Ascending aorta (tissue), 2 donors: ENCODE results near the gene PARVA. TPM values are rescaled to one million over a fixed set of nuclear protein-coding genes. Genes with fewer than 3 reads are reported as not detected.

Experiments
- DNase-seq, 2 donors: peaks; one replicate each; pipeline ENCODE4 v3.0.0-alpha.2; 2019; ENCODE audit warnings: low spot score in 2 of 2
- H3K27ac ChIP-seq, 2 donors: fragments of 200-600 bp; sonication (generic); one replicate each; pipeline ENCODE4 v1.5.1; 2016 to 2017; ENCODE audit warnings: mild to moderate bottlenecking in 1 of 2
- H3K27me3 ChIP-seq: fragments of 200-600 bp; sonication (generic); one replicate; pipeline ENCODE4 v1.5.1; 2017
- H3K36me3 ChIP-seq, 2 donors: fragments of 200-600 bp; sonication (generic); one replicate each; pipeline ENCODE4 v1.5.1; 2016
- H3K4me1 ChIP-seq, 2 donors: fragments of 200-600 bp; sonication (generic); one replicate each; pipeline ENCODE4 v1.5.1; 2016 to 2017; ENCODE audit warnings: mild to moderate bottlenecking in 1 of 2
- H3K4me3 ChIP-seq, 2 donors: fragments of 200-600 bp; sonication (generic); one replicate each; pipeline ENCODE4 v1.5.1; 2016 to 2017; ENCODE audit warnings: mild to moderate bottlenecking in 1 of 2
- H3K9me3 ChIP-seq, 2 donors: fragments of 200-600 bp; sonication (generic); one replicate each; pipeline ENCODE4 v1.5.1; 2016
- CTCF ChIP-seq, 3 experiments: fragments of 200-600 bp in 2 of 3; fragments of 450-650 bp in 1 of 3; sonication (generic) in 2 of 3; IDR thresholded peaks; one replicate each; pipeline ENCODE4 v1.5.1; 2016 to 2019; ENCODE audit warnings: antibody characterized with exemption in 3 of 3, mild to moderate bottlenecking in 1 of 3, moderate library complexity in 1 of 3
- intact Hi-C: fragments of 100-400 bp; cut with DNase I; formaldehyde crosslinking; loops from one replicate; pipeline ENCODE4 v1.15.1; 2023
- total RNA-seq: library from RNA; depleted of rRNA; stranded (reverse); fragments of >200 nt; gene quantifications from one replicate; pipeline ENCODE4 v1.1.0, GENCODE V29; 2016

The PARVA gene
- total RNA-seq, 1 donor from 2014 or later: 51.6 TPM

GRCh38 chr11:12413141-12414052, 36.0 kb downstream of the PARVA start:
- Histone ChIP-seq H3K4me1 (peaks cover 12 to 46% of the 10 kb centered on the region in 2 donors), H3K36me3 (no peaks in the 10 kb centered on the region), H3K27ac (peak overlapping the region; percentile 85), H3K4me3 (peak overlapping the region in 1 of 2 donors; percentile 3), H3K27me3 (no peaks in the 10 kb centered on the region), H3K9me3 (no peaks in the 10 kb centered on the region)
- intact Hi-C loops: loop anchor here (5.0 kb wide), 2 partner anchors 259 to 479 kb away; partner anchors contain the start of gene TEAD1
- no peak for DNase-seq
- TF ChIP-seq CTCF (IDR thresholded peaks at IDR 0.05): no peak

DNA sequence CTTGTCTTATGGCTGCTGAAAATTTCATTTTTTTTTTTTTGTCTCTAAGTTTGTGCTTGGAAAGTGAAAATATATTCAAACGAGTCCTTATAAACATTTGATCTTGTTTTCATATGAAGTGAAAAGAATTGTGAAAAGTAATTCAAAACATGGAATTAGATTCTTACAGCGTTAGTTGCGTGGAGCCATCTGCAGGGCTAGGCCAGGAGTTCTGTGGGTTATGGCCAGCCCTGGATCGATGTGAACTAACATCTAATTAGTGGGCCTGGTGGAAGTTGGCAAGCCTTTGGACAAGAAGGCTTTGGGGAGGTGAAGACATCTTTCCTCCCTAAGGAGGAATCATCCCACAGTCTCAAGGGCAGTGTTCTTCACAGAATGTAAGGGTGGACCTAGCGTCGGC, 37.2 kb downstream of the PARVA start:
- Histone ChIP-seq H3K27me3 (no peaks in the 10 kb centered on the region), H3K4me3 (no peak overlapping the region), H3K4me1 (peaks cover 12 to 44% of the 10 kb centered on the region in 2 donors), H3K27ac (no peak overlapping the region), H3K9me3 (no peaks in the 10 kb centered on the region), H3K36me3 (no peaks in the 10 kb centered on the region)
- intact Hi-C loops: loop anchor here (5.0 kb wide), 2 partner anchors 258 to 478 kb away; partner anchors contain the start of gene TEAD1
- TF ChIP-seq CTCF (IDR thresholded peaks at IDR 0.05): no peak
- no peak for DNase-seq

- intact Hi-C loops: no loop called here
- no peaks in the 10 kb centered on the region for H3K9me3 ChIP-seq
- H3K27me3 ChIP-seq: no peaks in the 10 kb centered on the region
- DNase-seq: no peak
- TF ChIP-seq CTCF (IDR thresholded peaks at IDR 0.05): no peak
- H3K36me3 ChIP-seq: no peaks in the 10 kb centered on the region
- peaks cover 7 to 41% of the 10 kb centered on the region in 2 donors for H3K4me1 ChIP-seq
- H3K27ac ChIP-seq: no peak overlapping the region
- no peak overlapping the region for H3K4me3 ChIP-seq
Measured at GRCh38 chr11:12415342-12415966, 38.1 kb downstream of the PARVA start.

DNA sequence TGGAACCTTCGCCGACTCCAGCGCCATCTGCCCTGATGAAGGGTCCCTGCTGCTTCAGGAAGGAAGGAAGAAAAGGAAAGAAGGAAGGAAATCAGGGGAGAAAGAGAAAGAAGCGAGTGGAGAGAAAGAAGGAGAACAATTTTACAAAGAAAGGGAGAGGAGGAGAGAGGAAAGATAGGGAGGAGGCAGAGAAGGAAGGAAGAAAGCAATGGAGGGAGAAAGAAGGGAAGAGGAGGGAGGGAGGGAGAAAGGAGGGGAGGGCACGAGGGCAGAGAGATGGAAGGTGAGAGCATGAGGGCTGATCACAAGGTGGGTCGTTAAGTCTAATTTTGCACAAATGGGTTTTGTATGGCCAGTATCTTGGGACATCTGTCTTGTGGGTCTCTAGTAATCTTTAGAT, 39.2 kb downstream of the PARVA start:
- Histone ChIP-seq H3K4me1 (peaks cover 5 to 31% of the 10 kb centered on the region in 2 donors), H3K27ac (no peak overlapping the region), H3K4me3 (no peak overlapping the region), H3K36me3 (no peaks in the 10 kb centered on the region), H3K27me3 (no peaks in the 10 kb centered on the region), H3K9me3 (no peaks in the 10 kb centered on the region)
- TF ChIP-seq CTCF (IDR thresholded peaks at IDR 0.05): no peak
- intact Hi-C loops: no loop called here
- no peak for DNase-seq

DNA sequence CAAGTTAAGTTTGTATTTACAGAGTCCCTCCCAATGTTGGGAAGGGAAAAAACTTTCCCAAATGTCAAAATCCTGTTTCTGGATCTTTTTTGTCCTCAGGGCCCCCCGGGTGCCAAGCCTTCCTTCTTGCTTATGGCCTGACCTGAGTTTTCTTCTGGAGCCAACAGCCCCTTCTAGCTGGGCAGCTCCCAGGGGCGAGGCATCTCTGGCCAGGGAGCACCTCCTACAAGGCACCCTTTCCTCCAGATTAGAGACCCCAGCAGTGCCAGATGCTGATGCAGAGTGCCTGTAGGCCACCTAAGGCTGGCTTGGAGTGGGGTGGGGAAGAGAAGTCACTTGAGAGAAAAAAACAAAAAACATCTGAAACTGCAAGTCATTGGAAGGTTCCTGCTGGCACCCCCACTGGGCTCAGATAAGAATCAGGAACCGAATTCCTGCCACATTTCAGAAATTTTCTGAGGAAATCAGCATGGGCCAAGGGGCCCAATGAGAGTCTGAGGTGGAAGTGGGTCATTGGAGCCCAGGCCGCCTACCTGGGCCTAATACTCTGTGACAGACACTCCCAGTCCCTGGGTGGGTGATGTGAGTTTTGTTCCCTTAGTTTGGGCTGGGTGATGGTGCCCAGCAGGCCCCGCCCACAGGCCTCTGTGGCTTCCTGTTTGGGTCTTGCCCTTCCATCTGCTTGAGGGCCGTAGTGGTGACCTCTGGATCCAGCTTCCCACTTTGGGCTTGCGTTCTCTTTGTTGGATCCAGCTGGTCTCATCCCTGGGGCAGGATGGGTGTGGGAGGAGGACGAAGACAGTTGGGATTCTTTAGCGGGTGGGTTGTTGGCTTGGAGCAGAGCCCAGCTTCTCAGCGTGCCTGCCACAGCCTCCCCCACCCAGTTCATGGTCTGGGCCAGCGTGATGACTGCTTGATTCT, 40.6 kb downstream of the PARVA start:
- no peak for TF ChIP-seq CTCF (IDR thresholded peaks at IDR 0.05)
- Histone ChIP-seq H3K4me3 (no peak overlapping the region), H3K27ac (peak overlapping the region; percentile 30 to 38), H3K4me1 (peaks cover 5 to 19% of the 10 kb centered on the region in 2 donors), H3K9me3 (no peaks in the 10 kb centered on the region), H3K27me3 (no peaks in the 10 kb centered on the region), H3K36me3 (no peaks in the 10 kb centered on the region)
- no peak for DNase-seq
- intact Hi-C loops: no loop called here
